ENCODE data around the gene PTMA.
"Not testable (repeated sequence)": the region's sequence is repeated elsewhere in the genome, so short reads cannot be mapped to it uniquely, and the experiment has no call there.

PTMA gene

DNA sequence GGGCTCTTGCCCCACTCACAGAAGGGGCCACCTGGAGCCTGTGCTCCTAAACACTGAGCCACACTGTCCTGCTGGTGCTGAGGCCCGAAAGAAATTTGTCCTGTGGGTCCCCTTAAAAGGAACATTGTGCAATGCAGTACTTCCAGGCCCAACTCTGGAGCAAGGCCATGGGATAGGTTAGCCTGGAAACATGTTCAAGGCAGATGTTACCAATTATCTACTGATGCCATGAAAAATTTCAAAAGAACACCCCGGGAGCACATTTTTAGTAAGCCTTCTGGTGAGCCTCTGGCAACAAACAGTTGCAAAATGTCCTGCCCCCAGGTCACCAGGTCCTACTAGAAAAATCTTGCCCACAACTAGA, 12.3 kb upstream of the PTMA start:
- no peak for DNase-seq (ENCODE audit: low read depth in 2 of 2)

DNA sequence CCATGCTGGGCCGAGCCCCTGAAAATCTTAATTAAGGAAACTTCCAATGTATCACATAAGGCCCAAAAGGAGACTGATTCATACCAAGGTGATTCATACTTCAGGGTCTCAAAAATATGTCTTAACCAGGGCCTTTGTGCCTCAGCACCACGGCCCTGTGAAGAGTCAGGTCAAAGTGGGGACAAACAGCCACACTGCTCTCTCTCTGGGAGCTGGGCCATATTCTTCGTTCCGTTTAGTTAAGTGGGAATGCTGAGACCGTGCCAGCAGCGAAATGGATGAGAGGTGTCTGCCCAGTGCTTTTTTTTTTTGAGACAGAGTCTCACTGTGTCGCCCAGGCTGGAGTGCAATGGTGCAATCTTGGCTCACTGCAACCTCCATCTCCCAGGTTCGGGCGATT, 9.3 kb upstream of the PTMA start:
- DNase-seq (ENCODE audit: low read depth in 2 of 2) = no peak

DNA sequence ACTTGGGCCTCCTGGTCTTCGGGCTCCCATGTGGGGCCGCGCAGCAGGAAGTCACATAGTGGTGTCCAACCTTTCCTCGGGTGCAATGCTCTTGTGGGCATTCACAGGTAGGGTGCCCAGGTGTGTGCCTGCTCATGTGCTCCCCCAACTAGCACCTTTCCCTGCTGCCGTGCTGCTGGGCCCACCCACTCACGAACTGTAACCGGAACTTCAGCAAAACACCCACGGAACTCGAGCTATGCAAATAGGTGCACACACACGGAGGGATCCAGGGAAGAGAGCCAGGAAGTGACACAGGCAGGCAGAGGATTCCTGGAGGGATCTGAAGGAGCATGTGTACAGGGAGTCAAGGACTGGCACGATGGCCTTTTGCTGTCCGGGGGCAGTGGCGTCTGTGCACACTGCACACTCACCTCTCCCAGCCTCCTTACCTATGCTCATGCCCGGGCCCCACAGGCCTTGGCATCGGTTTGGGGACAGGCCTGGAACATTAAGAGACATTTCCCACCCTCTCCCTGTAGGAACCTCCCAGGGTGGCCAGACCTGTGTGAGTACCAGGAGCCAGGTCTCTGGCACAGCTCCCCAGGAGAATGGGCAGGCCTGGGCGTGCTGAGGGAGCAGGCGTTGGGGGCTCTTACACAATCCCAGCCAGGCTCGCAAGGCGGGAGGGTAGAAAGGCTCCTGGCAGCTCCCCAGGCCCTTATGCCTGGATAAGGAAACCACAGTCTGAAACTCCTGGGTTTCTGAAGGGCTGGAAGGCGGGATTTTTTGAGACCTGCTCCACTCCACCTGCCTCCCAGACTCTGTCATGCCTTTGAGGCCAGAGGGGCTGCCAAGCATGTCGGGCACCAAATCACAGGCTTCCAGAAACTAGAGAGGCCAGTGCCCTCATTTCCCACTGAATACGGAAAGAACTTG, 6.6 kb upstream of the PTMA start:
- no peak for DNase-seq (ENCODE audit: low read depth in 2 of 2)

DNA sequence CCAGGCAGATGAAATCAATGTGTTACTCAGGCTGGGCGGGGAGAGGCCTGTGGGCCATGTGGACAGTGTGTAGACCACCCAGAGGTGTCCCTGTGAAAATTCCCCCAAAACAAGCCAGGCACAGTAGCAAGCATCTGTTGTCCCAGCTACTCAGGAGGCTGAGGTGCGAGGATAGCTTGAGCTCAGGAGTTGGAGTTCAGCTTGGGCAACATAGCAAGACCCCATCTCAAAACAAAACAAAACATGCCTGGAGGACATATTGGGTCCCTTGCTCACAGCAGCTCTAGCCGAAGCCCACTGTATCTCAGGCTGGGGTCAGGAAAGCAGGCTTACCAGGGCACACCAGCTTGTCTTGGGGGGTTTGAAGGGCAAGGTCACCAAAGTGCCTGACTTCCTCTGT, 4.3 kb upstream of the PTMA start:
- DNase-seq (ENCODE audit: low read depth in 2 of 2) = no peak

DNA sequence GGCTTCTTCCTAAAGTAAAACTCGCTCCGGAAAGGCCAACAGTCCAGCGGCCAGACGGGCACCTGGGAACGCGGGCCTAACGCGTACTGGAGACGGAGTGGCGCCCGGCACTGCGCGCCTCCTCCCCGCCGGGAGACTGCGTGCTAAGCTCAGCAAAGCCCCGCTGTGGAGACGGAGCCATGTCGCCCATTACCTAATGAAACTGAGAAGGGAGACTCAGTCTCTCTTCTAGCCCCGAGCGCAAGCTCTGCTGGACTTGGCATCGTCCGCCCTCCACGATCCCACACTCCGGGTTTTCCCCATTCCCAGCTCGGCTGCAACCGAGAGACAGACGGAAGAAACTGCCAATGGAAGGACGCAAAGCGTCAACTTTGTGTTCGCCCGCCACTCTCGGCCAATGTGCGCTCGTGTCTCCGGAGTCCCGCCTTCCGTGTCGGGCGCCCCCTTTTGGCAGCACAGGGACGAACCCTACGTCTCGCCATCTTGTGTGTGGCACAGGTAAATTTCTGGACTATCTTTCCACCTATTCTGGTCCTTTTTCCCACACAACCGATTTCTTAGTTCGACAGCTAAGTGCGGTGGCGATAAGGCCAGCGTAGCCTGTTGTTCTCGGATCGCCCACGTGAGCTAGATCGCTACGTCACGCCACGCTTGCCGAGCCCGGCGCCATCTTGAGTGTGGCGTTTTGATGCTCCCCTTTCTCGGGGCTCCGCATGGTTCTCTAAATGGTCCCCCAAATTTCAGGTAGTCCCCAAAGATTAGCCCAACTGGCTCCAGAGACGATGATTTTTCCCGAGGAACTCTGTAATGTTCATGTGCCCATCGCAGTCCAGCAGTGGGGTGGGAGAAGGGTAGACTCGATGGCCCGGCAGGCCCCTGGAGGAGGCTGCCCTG, 1.3 kb upstream of the PTMA start:
- DNase-seq (ENCODE audit: low read depth in 2 of 2) = peak; percentile 94 to 95

DNA sequence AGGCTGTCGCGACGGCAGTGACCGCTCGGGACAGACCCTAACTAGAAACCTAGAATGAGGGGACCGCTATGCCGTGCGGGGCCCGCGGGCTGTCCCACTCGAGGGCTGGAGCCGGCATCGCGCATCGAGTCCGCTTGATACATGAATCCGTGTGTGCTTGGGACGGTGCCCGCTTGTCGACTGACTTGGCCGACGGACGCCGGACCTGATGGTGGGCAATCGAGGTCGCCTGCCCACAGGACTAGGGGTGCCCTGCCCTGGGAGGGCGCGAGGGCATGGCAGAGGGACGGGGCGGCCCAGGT, 749 bp upstream of the PTMA start:
- no peak for DNase-seq (ENCODE audit: low read depth in 2 of 2)

DNA sequence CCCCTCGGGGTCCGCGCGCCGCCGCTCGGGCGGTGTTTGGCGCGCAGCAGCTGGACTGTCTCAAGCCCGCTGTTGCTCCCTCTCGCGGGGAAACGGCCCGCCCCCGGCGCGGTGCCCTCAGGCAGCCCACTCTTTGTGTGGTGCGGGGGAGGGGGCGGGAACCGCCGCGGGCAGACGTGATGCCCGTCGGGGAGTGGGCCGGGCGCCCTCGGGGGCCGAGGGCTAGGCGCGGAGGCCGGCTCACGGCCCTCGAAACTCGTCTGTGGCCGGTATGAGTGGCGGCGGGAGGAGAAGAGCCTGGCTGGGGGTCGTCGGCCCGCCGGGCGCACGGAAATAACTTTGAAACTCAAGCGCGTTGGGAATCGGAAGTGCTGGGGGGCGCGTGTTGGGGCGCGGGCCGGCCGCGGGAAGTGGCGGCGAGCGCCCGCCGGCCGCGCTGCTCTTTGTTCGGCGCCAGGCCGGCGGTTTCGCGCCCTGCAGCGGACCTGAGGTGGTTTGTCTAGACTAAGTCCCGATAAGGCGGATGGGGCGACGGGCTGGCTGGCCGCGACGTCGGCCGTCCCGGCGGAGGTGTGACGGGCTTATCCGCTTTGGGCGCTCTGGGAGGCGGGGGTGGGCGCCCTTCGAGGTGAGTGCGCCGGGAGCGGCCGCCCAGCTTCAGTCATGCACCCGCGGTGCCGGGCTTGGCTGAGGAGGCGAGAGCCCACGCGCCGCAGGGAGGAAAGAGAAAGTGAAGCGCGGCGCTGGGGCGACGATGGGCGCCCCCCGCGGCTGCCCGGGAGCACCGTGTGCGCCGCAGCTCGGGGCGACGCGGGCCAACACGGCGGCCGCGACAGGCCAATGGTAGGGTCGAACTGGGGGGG, 679 bp downstream of the PTMA start:
- DNase-seq (ENCODE audit: low read depth in 2 of 2) = no peak

DNA sequence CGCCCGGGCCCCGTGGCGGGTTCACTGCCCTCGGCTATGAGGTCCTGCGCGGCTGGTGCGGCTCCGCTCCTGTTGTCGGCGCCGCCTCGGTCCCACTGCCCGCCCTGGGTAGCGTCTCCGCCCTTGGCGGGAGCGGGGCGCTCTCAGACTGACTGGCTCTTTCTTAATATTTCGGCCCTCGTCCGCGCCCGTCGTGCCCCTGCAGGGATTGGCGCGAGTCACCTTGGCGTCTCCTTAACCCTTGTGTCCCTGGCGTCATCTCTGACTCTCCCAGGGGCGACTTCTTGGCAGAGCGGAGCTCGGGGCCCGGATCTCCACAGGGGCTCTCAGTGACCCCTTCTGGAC, 1.3 kb downstream of the PTMA start:
- no peak for DNase-seq (ENCODE audit: low read depth in 2 of 2)

DNA sequence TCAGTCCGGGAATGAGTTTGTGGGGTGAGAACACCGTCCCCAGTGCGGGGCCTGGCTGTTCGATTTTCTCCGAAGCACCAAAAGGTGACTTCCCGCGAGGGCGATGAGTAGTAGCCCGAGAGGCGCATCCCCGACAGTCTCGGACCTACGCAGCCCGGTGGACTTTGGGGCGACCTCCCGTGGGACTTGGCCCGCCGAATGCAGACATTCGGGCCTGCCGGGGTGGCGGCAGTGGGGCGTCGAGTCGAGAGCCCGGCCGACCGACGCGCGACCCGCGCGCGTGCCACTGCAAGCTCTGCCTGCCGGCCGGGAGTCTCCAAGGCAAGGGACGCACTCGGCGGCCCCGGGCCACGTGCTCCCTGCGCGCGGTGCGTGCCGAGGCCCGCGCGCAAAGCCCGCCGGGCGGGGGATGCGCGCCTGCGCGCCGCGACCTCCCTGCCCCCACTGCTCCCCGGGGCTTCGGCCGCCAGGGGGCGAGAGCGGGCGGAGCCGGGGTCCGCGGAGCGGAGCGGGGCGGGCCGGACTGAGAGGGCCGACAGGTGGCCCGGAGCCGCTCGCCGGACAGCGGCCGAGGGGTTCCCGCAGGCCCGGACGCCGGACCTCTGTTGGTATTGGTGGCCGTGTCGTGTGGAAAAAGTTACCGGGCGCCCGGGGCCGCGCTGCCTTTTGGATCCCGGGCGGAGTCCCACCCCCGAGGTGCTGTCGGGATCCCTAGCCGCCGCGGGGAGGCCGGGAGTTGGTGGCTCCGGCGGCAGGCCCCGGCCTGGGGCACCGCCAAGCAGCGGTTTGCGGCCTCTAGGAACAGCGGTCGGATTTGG, 1.9 kb downstream of the PTMA start:
- peak in 1 of 2 donors; percentile 67 for DNase-seq (ENCODE audit: low read depth in 2 of 2)

DNA sequence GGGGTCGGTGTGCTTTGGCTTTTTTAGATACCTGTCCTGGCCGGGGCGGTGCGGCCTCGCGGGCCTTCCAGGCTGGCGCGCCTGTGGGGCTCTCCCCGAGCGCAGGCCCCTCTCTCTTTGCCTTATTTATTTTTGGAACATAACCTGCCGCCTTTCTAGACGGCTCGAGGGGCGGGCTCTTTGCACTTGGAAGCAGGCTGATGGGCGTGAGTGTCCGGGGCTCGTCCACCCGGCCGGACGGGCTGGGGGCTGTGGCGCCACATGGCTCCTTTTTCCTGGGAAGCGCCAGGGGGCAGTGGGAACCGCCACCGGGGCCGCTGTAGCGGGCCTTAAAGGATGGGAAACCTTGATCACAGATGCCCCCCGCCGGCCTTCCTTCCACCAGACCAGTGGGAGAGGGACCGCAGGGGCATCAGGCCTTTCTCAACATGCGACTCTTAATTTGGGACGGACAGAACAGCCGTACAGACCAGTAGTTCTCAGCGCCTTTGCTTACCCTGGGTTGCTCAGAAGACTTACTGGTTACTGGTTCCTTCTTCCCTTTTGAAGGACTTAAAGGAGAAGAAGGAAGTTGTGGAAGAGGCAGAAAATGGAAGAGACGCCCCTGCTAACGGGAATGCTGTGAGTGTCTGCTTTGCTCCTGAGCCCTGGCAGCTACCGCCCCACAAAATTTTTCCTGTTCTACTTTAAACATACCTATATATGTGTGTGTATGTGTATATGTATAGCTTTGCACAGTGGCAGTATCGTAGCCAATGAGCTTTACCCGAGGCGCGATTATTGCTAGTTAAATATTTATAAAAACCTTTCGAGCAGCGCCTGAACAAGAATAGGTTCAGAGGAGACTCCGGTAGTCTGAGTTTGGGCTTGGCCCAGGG, 2.7 kb downstream of the PTMA start:
- DNase-seq (ENCODE audit: low read depth in 2 of 2) = no peak

DNA sequence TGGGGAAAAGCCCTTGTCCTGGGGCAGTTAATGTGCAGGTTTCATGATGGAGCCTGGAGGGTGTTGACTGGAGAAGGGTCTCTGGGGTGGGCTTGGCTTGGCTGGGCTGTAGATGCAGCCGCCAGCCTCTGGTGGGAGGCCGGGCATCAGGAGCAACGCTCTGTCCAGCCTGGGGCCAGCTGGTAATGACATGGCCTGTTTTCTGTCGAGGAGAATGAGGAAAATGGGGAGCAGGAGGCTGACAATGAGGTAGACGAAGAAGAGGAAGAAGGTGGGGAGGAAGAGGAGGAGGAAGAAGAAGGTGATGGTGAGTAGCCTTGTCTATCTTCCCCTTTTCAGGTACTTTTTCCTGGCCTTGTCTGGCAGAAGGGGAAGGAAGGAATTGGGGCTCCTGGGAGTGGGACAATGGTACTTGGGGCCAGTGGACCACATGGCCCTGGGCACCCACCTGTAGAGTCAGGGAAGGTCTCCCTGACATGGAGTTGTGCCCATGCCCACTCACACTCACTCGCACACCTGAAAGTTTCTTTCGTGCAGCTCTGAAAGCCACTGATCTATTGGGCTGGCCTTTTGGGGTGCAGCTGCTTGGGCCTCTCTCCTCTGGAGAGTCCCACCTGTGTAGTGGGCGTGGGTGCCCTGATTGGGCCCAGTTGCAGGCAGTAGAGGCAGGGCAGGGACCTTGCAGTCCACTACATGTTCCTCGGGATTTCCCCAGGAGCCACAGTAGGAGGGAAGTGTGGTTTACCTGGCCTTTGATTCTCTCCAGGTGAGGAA, 3.5 kb downstream of the PTMA start:
- no peak for DNase-seq (ENCODE audit: low read depth in 2 of 2)

DNA sequence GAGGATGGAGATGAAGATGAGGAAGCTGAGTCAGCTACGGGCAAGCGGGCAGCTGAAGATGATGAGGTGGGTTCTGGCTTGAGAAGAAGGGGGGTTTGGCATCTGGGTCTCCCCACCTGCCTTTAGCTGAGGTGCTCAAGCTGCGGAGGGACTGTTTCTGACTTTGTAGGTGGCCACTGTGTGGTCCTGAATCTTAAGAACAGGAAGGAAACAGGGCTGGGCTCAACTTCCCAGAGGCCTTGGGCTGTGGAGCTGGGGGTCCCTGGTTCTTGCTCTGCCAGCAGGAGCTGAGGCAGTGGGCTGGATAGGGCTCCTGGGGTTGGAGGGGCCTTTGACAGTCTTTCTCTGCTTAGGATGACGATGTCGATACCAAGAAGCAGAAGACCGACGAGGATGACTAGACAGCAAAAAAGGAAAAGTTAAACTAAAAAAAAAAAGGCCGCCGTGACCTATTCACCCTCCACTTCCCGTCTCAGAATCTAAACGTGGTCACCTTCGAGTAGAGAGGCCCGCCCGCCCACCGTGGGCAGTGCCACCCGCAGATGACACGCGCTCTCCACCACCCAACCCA, 4.2 kb downstream of the PTMA start:
- DNase-seq (ENCODE audit: low read depth in 2 of 2) = peak in 1 of 2 donors; percentile 20

DNA sequence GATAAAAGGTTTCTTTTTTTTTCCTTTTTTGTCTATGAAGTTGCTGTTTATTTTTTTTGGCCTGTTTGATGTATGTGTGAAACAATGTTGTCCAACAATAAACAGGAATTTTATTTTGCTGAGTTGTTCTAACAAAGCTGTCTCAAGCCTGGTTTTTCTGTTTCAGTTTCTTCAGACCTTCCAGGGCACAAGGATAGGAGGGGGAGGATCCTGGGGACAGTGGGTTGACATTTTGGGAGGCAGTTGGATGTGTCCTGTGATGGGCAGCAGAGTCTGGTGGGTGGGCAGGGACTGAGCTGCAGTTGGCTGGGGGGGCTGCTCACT, 5.0 kb downstream of the PTMA start:
- DNase-seq (ENCODE audit: low read depth in 2 of 2) = not testable (repeated sequence)

DNA sequence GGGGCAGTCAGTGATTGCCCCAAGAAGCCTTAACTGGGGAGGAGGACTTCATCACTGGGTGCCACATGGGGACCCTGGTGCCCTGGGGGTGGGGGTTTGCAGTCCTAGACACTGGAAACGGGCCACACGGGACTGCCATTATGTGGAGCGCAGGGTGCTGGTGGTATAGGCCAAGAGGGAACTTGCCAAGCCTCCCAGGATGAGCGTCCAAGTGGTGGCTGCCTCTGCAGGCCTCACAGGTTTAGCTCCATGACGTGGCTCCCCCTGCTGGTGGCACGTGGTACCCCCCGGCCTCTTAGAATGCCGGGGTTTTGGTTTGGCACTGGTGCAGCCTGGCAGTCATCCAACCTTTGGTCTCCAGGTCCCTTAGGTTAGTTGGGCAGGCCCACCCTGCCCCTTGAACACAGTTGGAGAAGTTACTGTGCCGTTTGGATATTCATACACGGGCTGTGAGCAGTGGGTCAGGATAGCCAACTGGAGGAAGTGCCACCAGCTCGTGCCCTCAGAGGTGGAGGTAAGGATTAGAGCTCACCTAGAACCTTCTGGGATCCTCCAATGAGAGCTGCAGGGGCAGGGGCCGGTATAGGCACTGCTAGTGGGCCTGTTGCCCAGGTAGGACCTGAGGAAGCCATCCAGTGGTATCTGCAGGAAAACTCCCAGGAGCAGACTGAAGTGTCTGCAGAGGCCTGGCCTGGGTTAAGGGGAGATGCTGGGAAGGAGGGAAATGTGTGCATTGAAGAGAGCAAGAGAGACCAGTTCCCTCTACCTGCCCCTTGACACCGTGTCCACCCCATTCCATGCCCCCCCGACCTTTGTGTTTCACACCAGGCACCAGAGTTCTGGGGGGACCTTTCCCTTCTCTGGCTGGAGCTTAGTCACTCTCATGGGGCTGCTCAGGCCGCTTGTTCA, 5.7 kb downstream of the PTMA start:
- DNase-seq (ENCODE audit: low read depth in 2 of 2) = peak; percentile 69 to 74

DNA sequence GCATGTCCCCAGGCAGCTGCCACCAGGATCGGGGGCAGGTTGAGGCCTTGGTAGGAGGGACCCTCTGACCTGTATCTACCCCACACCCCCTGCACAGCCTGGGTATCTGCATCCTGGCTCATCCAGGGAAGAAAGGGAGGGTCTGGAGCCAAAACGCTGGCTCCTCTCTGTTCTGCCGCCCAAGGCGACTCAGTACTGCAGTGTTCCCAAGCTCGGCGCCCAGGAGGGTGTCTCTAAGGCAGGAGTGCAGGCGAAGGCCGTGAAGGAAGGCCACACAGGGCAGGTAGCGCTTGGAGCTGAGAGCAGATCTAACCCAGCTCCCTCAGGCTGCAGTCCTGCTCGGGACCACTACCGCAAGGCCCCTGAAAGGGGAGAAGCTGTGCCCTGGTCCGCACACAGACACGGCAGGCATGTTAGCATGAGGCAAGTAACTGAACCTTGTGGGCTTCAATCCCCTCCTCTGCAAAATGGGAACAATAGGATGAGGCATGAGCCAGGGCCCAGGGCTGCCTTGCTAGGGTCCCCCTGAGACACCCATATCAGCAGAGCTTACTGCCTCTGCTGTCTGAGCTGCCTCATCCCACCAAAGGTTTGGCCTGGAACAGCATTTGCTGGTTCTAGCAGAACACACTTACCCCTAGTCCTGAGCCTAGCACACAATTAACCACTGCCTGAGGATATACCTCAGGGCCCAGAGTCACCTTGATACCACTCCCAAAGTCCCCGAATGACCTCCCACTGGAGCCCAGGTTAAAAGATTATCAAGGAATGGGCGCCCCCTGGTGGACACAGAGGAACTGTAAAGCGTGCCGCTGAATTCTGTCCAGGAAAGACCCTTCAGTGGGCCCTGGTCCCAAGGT, 6.5 kb downstream of the PTMA start:
- peak in 1 of 2 donors; percentile 65 for DNase-seq (ENCODE audit: low read depth in 2 of 2)

DNA sequence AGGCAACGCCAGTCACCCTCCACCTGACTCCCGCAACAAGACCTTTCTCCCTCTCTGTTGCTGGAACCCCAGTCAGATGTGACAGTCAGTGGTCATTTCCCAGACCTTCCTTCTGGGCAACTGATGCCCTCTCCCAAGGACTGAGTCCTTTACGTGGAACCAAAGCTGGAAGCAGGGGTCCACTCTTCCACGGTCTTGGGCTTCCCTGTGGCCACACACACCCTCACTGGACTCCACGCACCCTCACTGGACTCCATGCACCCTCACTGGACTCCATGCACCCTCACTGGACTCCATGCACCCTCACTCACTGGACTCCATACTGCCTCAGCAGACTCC, 7.1 kb downstream of the PTMA start:
- no peak for DNase-seq (ENCODE audit: low read depth in 2 of 2)

DNA sequence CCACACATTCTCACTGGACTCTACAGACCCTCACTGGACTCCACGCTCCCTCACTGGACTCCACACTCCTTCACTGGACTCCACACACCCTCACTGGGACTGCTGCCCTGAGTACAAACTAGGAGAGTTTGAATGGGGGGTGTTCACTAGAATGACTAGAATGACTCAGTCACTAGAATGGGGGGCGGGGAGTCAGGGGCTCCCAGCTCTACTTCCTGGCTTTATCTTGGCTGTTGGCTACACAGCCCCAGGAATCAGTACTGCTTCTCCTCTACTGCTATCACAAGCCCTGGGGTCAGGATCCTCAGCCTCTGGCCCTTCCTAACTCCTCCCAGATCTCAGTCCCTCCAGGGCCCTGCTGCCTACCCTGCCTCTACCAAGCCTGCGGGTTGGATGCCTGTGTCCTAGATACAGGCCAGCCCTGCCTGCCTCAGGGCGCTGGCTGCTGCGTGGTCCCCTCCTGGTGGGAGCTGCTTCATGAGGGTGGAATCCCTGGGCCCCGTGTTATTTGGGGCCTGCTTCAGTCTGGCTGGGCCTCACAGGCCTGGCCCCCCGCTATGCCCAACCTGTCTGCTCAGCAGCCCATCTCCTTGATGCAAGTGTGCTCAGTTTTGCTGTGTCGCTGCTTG, 7.8 kb downstream of the PTMA start:
- DNase-seq (ENCODE audit: low read depth in 2 of 2) = no peak

All from activated CD8-positive, alpha-beta memory T cell treated with anti-CD3 and anti-CD28 coated beads for 4 hours (primary cell).